WTC11 (cell line): ENCODE results near the gene ASS1. TPM values are rescaled to one million over a fixed set of nuclear protein-coding genes. Genes with fewer than 3 reads are reported as not detected.
A peak's percentile ranks its signal among the peaks of the same experiment; 100 is the strongest.
"Not testable (repeated sequence)": the region's sequence is repeated elsewhere in the genome, so short reads cannot be mapped to it uniquely, and the experiment has no call there.

Experiments
- ATAC-seq: fragments of 200-7000 bp; cut with Tn5 transposase; 2 replicates; pipeline ENCODE4 v1.10.0; 2021; ENCODE audit warnings: mild to moderate bottlenecking, moderate library complexity
- CTCF ChIA-PET: fragments of 300-600 bp; sonication (Branson Sonifier 250); formaldehyde crosslinking; loops from one replicate; lab custom pipeline; 2021; ENCODE audit warnings: antibody characterized with exemption; lab: Charles Lee
- POLR2A ChIA-PET: fragments of 350-600 bp; sonication (Branson Sonifier 250); formaldehyde crosslinking; loops from one replicate; lab custom pipeline; 2021; ENCODE audit warnings: antibody characterized with exemption; lab: Charles Lee
- DNase-seq: peaks from one replicate; pipeline ENCODE4 v3.0.0; 2021; ENCODE audit warnings: low spot score
- H3K27ac Mint-ChIP-seq: 2 replicates; pipeline ENCODE4 v1.8.0; 2021; ENCODE audit warnings: mixed read lengths
- H3K27me3 Mint-ChIP-seq: 2 replicates; pipeline ENCODE4 v1.8.0; 2021; ENCODE audit warnings: low read depth, mild to moderate bottlenecking, moderate library complexity, mixed read lengths
- H3K36me3 Mint-ChIP-seq: 2 replicates; pipeline ENCODE4 v1.8.0; 2021; ENCODE audit warnings: mixed read lengths
- H3K4me1 Mint-ChIP-seq: 2 replicates; pipeline ENCODE4 v1.8.0; 2022; ENCODE audit warnings: mixed read lengths
- H3K4me3 Mint-ChIP-seq: 2 replicates; pipeline ENCODE4 v1.8.0; 2021; ENCODE audit warnings: mild to moderate bottlenecking, moderate library complexity, mixed read lengths
- H3K9me3 Mint-ChIP-seq: 2 replicates; pipeline ENCODE4 v1.8.0; 2021; ENCODE audit warnings: mixed read lengths
- ATF6 ChIP-seq: sonication (generic); formaldehyde crosslinking; IDR thresholded peaks from 2 replicates; pipeline ENCODE4 v1.8.1; 2023; ENCODE audit warnings: mild to moderate bottlenecking, missing genetic modification reagents
- E2F1 ChIP-seq: sonication (generic); formaldehyde crosslinking; IDR thresholded peaks from 2 replicates; pipeline ENCODE4 v1.8.0; 2022; ENCODE audit warnings: mild to moderate bottlenecking, missing genetic modification reagents
- ESRRA ChIP-seq: sonication (generic); formaldehyde crosslinking; IDR thresholded peaks from 2 replicates; pipeline ENCODE4 v1.8.1; 2022; ENCODE audit warnings: mild to moderate bottlenecking, missing genetic modification reagents, borderline replicate concordance
- GRHL2 ChIP-seq: fragments of 250-450 bp; sonication (Bioruptor Pico); IDR thresholded peaks from 2 replicates; pipeline ENCODE4 v1.8.0; 2022; ENCODE audit warnings: mild to moderate bottlenecking, moderate library complexity; ENCODE audit not compliant: insufficient replicate concordance, severe bottlenecking
- JAZF1 ChIP-seq: fragments of 250-450 bp; sonication (Bioruptor Pico); IDR thresholded peaks from 2 replicates; pipeline ENCODE4 v1.9.0; 2021; ENCODE audit warnings: moderate library complexity, mild to moderate bottlenecking, inconsistent platforms
- MLX ChIP-seq: sonication (generic); formaldehyde crosslinking; IDR thresholded peaks from 2 replicates; pipeline ENCODE4 v1.8.1; 2023; ENCODE audit warnings: mild to moderate bottlenecking, missing genetic modification reagents, moderate library complexity
- PREB ChIP-seq: sonication (generic); formaldehyde crosslinking; IDR thresholded peaks from 2 replicates; pipeline ENCODE4 v1.8.1; 2022; ENCODE audit warnings: mild to moderate bottlenecking, missing genetic modification reagents, moderate library complexity, borderline replicate concordance
- SMAD4 ChIP-seq: sonication (generic); formaldehyde crosslinking; IDR thresholded peaks from 2 replicates; pipeline ENCODE4 v1.8.0; 2022; ENCODE audit warnings: mild to moderate bottlenecking, missing genetic modification reagents
- SOX15 ChIP-seq: fragments of 250-450 bp; sonication (Bioruptor Pico); IDR thresholded peaks from 2 replicates; pipeline ENCODE4 v1.9.0; 2021; ENCODE audit warnings: mild to moderate bottlenecking
- ZNF121 ChIP-seq: sonication (generic); formaldehyde crosslinking; IDR thresholded peaks from 2 replicates; pipeline ENCODE4 v1.8.0; 2023; ENCODE audit warnings: missing genetic modification reagents
- ZNF232 ChIP-seq: sonication (generic); formaldehyde crosslinking; IDR thresholded peaks from 2 replicates; pipeline ENCODE4 v1.8.0; 2022; ENCODE audit warnings: mild to moderate bottlenecking, missing genetic modification reagents
- ZNF263 ChIP-seq: sonication (generic); formaldehyde crosslinking; IDR thresholded peaks from 2 replicates; pipeline ENCODE4 v1.8.1; 2022; ENCODE audit warnings: low read depth, mild to moderate bottlenecking, moderate library complexity, missing genetic modification reagents
- ZNF317 ChIP-seq: sonication (generic); formaldehyde crosslinking; IDR thresholded peaks from 2 replicates; pipeline ENCODE4 v1.8.1; 2023; ENCODE audit warnings: low read depth, mild to moderate bottlenecking, moderate library complexity, missing genetic modification reagents, borderline replicate concordance
- ZNF416 ChIP-seq: fragments of 250-450 bp; sonication (Bioruptor Pico); IDR thresholded peaks from 2 replicates; pipeline ENCODE4 v1.9.0; 2021; ENCODE audit warnings: mild to moderate bottlenecking, inconsistent platforms
- total RNA-seq: library from RNA; stranded (reverse); gene quantifications from 3 replicates; pipeline ENCODE4 v1.2.3, GENCODE V29; 2021

Gene ASS1
- total RNA-seq, 1 experiment from 2014 or later = 95.7 TPM

- no peak overlapping the region for H3K27ac Mint-ChIP-seq
- H3K4me3 Mint-ChIP-seq = peak overlapping the region; percentile 65; the same call in 1 of the 2 replicates
- ChIA-PET CTCF (interaction anchor here (0.7 to 3.2 kb wide), 12 partner anchors 10 to 380 kb away, joined by 3 to 20 read pairs (median 4); partner anchors contain the start of gene GPR107), POLR2A (no interaction called here)
- no peaks in the 10 kb centered on the region for H3K36me3 Mint-ChIP-seq
- DNase-seq (no peak), ATAC-seq (no peak)
- peaks cover 35% of the 10 kb centered on the region for H3K27me3 Mint-ChIP-seq
- no peaks in the 10 kb centered on the region for H3K9me3 Mint-ChIP-seq
- peaks cover 12% of the 10 kb centered on the region; the same call in 1 of the 2 replicates for H3K4me1 Mint-ChIP-seq
- peak; percentile 37; the same call in 1 of the 2 replicates for TF ChIP-seq ZNF121
- TF ChIP-seq ZNF317 (CRISPR knock-in tag) = no peak
Observed at GRCh38 chr9:130433947-130434262, 10.9 kb upstream of the ASS1 start.

GRCh38 chr9:130434656-130435055 lies 10.1 kb upstream of the ASS1 start:
- Mint-ChIP-seq H3K4me1 (peaks cover 10% of the 10 kb centered on the region; the same call in 1 of the 2 replicates), H3K4me3 (peak overlapping the region; percentile 24; the same call in 1 of the 2 replicates), H3K27me3 (peaks cover 35% of the 10 kb centered on the region)
- DNase-seq, ATAC-seq, POLR2A ChIA-PET, H3K9me3 Mint-ChIP-seq, H3K36me3 Mint-ChIP-seq, H3K27ac Mint-ChIP-seq: not testable (repeated sequence)
- CTCF ChIA-PET = interaction anchor here (3.2 kb wide), 1 partner anchor 13 kb away, joined by 20 read pairs; no protein-coding TSS in a partner anchor

- TF ChIP-seq SMAD4 (CRISPR knock-in tag) (no peak), ZNF416 (no peak), MLX (no peak), GRHL2 (CRISPR knock-in tag) (no peak), ESRRA (CRISPR knock-in tag) (no peak), PREB (CRISPR knock-in tag) (no peak), E2F1 (CRISPR knock-in tag) (no peak), SOX15 (no peak), ATF6 (no peak), ZNF232 (CRISPR knock-in tag) (no peak), ZNF263 (CRISPR knock-in tag) (no peak), JAZF1 (no peak)
- Mint-ChIP-seq H3K27ac (no peak overlapping the region), H3K9me3 (peaks cover 15% of the 10 kb centered on the region), H3K27me3 (peaks cover 41% of the 10 kb centered on the region), H3K4me3 (no peak overlapping the region), H3K36me3 (peaks cover 9% of the 10 kb centered on the region), H3K4me1 (peaks cover 10% of the 10 kb centered on the region; the same call in 1 of the 2 replicates)
- ATAC-seq (no peak), DNase-seq (no peak)
- POLR2A ChIA-PET = interaction anchor here (1.0 kb wide), 1 partner anchor 10 kb away, joined by 3 read pairs; no protein-coding TSS in a partner anchor
- CTCF ChIA-PET = interaction anchor here (0.6 to 1.6 kb wide), 9 partner anchors 9 to 435 kb away, joined by 3 to 6 read pairs (median 4); no protein-coding TSS in a partner anchor
Observed at GRCh38 chr9:130437011-130437789, 7.6 kb upstream of the ASS1 start.
